Cardiac fibroblast (primary cell): ENCODE data around the gene PLEKHB1.
A peak's percentile ranks its signal among the peaks of the same experiment; 100 is the strongest.

Source experiments
- DNase-seq, 2 donors: peaks; one replicate each; pipeline versions ENCODE4 v3.0.0 to v3.0.0-alpha.2; 2010; ENCODE audit warnings: low read depth in 2 of 2
- H3K4me3 ChIP-seq, 2 donors: replicated peaks in 1 of 2; 1 replicate in 1 of 2; 2 replicates in 1 of 2; pipeline ENCODE4 v1.5.1; 2011; ENCODE audit warnings: low read depth in 2 of 2, low read length in 2 of 2, mild to moderate bottlenecking in 2 of 2, moderate library complexity in 1 of 2
- CTCF ChIP-seq: IDR thresholded peaks from one replicate; pipeline ENCODE4 v1.5.1; 2011; ENCODE audit warnings: low read depth, mild to moderate bottlenecking, low read length, inconsistent platforms

PLEKHB1 gene

GRCh38 chr11:73647459-73648100, 1.2 kb downstream of the PLEKHB1 start:
- DNase-seq, result peak; percentile 73 to 88
- H3K4me3 ChIP-seq, result peak overlapping the region in 1 of 2 donors; percentile 26
- TF ChIP-seq CTCF, result no peak

- DNase-seq, result no peak
- H3K4me3 ChIP-seq, result no peak overlapping the region
- no peak for TF ChIP-seq CTCF
These were observed 1.7 kb downstream of the PLEKHB1 start for GRCh38 chr11:73648121-73648520.

GRCh38 chr11:73648571-73649046, 2.2 kb downstream of the PLEKHB1 start:
- H3K4me3 ChIP-seq, result no peak overlapping the region
- DNase-seq, result no peak
- TF ChIP-seq CTCF, result no peak

- H3K4me3 ChIP-seq, result no peak overlapping the region
- TF ChIP-seq CTCF, result no peak
These were observed 2.8 kb downstream of the PLEKHB1 start for GRCh38 chr11:73649206-73649605.

GRCh38 chr11:73650400-73650799, 4.0 kb downstream of the PLEKHB1 start:
- DNase-seq, result no peak
- no peak overlapping the region for H3K4me3 ChIP-seq
- no peak for TF ChIP-seq CTCF

More at GRCh38 chr11:73649206-73649605, 2.8 kb downstream of the PLEKHB1 start:
- no peak for DNase-seq

- TF ChIP-seq CTCF, result no peak
- DNase-seq, result no peak
- no peak overlapping the region for H3K4me3 ChIP-seq
These were observed 4.9 kb downstream of the PLEKHB1 start for GRCh38 chr11:73651252-73651651.

GRCh38 chr11:73651661-73652045, 5.3 kb downstream of the PLEKHB1 start:
- no peak for TF ChIP-seq CTCF
- H3K4me3 ChIP-seq, result no peak overlapping the region

More at GRCh38 chr11:73651661-73652045, 5.3 kb downstream of the PLEKHB1 start:
- DNase-seq, result no peak
